Uterus (tissue), 4 donors: ENCODE measurements around the gene HIGD1C. TPM values are rescaled to one million over a fixed set of nuclear protein-coding genes. Genes with fewer than 3 reads are reported as not detected.
"Not testable (repeated sequence)": the region's sequence is repeated elsewhere in the genome, so short reads cannot be mapped to it uniquely, and the experiment has no call there.

Experiments used
- DNase-seq, 2 donors: peaks; one replicate each; pipeline ENCODE4 v3.0.0-alpha.2; 2019 to 2020
- H3K27ac ChIP-seq, 2 donors: fragments of 200-600 bp; sonication (generic); 1 replicate in 1 of 2; 2 replicates in 1 of 2; pipeline ENCODE4 v1.5.1; 2016 to 2018
- H3K27me3 ChIP-seq, 2 donors: fragments of 200-600 bp; sonication (generic); one replicate each; pipeline ENCODE4 v1.5.1; 2018 to 2019; ENCODE audit warnings: control low read depth in 1 of 2
- H3K36me3 ChIP-seq, 2 donors: fragments of 200-600 bp; sonication (generic); one replicate each; pipeline ENCODE4 v1.5.1; 2019; ENCODE audit warnings: control low read depth in 1 of 2
- H3K4me1 ChIP-seq, 2 donors: fragments of 200-600 bp; sonication (generic); one replicate each; pipeline ENCODE4 v1.5.1; 2018 to 2019; ENCODE audit warnings: control low read depth in 1 of 2
- H3K4me3 ChIP-seq, 2 donors: fragments of 200-600 bp; sonication (generic); 1 replicate in 1 of 2; 2 replicates in 1 of 2; pipeline ENCODE4 v1.5.1; 2018 to 2019; ENCODE audit warnings: mild to moderate bottlenecking in 1 of 2
- H3K9me3 ChIP-seq, 2 donors: fragments of 200-600 bp; sonication (generic); one replicate each; pipeline ENCODE4 v1.5.1; 2019; ENCODE audit warnings: control low read depth in 1 of 2
- POLR2A ChIP-seq, 2 donors: fragments of 450-650 bp; IDR thresholded peaks; one replicate each; pipeline ENCODE4 v1.6.1; 2016; ENCODE audit warnings: antibody characterized with exemption in 2 of 2, mild to moderate bottlenecking in 1 of 2, moderate library complexity in 1 of 2
- intact Hi-C: fragments of 100-400 bp; cut with DNase I; formaldehyde crosslinking; loops from one replicate; pipeline ENCODE4 v1.15.1; 2023; ENCODE audit warnings: low total_unique reads
- total RNA-seq, 4 donors: library from RNA; depleted of rRNA in 3 of 4; stranded (reverse); fragments of >200 nt in 3 of 4; gene quantifications; one replicate each; pipeline versions ENCODE4 v1.1.0 to v1.2.4, GENCODE V29; 2014 to 2023
- TF ChIP-seq, protein P1 (sequence below), 4 experiments: fragments of 200-600 bp in 2 of 4; fragments of 450-650 bp in 2 of 4; sonication (generic) in 2 of 4; IDR thresholded peaks; one replicate each; pipeline ENCODE4 v1.5.1; 2016 to 2019; ENCODE audit warnings: antibody characterized with exemption in 4 of 4, mild to moderate bottlenecking in 2 of 4, moderate library complexity in 1 of 4
- donor health status: DM: yes; HTN: yes; CAD: no.

The HIGD1C gene
- total RNA-seq, 4 donors from 2014 or later, result not detected

GRCh38 chr12:50953047-50953446 is 703 bp downstream of the HIGD1C start:
- Histone ChIP-seq H3K27ac (no peak overlapping the region), H3K4me1 (no peaks in the 10 kb centered on the region), H3K36me3 (no peaks in the 10 kb centered on the region), H3K4me3 (no peak overlapping the region), H3K27me3 (no peaks in the 10 kb centered on the region), H3K9me3 (no peaks in the 10 kb centered on the region)
- intact Hi-C loops, result no loop called here
- TF ChIP-seq, protein P1, sequence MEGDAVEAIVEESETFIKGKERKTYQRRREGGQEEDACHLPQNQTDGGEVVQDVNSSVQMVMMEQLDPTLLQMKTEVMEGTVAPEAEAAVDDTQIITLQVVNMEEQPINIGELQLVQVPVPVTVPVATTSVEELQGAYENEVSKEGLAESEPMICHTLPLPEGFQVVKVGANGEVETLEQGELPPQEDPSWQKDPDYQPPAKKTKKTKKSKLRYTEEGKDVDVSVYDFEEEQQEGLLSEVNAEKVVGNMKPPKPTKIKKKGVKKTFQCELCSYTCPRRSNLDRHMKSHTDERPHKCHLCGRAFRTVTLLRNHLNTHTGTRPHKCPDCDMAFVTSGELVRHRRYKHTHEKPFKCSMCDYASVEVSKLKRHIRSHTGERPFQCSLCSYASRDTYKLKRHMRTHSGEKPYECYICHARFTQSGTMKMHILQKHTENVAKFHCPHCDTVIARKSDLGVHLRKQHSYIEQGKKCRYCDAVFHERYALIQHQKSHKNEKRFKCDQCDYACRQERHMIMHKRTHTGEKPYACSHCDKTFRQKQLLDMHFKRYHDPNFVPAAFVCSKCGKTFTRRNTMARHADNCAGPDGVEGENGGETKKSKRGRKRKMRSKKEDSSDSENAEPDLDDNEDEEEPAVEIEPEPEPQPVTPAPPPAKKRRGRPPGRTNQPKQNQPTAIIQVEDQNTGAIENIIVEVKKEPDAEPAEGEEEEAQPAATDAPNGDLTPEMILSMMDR (IDR thresholded peaks at IDR 0.05), result no peak
- no peak for TF ChIP-seq POLR2A (IDR thresholded peaks at IDR 0.05)
- no peak for DNase-seq

GRCh38 chr12:50954789-50955188 is 2.4 kb downstream of the HIGD1C start:
- H3K4me1 ChIP-seq, H3K4me3 ChIP-seq, H3K36me3 ChIP-seq, H3K27ac ChIP-seq, H3K9me3 ChIP-seq, DNase-seq, intact Hi-C loops, H3K27me3 ChIP-seq: not testable (repeated sequence)

DNA sequence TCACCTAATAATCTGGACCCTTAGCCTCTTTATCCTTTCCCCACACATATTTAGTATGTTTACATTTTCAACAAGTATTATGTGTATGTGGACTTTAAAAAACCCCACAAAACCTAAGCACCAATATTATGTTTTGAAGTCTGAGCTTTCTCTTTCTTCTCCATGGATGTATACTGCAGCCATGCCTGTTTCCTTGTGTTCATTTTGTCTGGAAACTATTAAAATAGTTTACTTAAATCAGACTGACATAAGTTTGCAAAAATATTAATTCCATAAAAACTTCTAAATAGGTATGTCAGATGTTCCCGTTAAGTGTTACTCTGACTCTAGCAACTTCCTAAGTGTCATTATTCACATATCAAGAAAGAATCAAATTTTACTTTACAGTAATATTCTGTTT is 2.9 kb downstream of the HIGD1C start:
- no peaks in the 10 kb centered on the region for H3K9me3 ChIP-seq
- no peak overlapping the region for H3K4me3 ChIP-seq
- H3K27me3 ChIP-seq, result no peaks in the 10 kb centered on the region
- no peaks in the 10 kb centered on the region for H3K36me3 ChIP-seq
- no peak for DNase-seq
- no peak overlapping the region for H3K27ac ChIP-seq
- no peaks in the 10 kb centered on the region for H3K4me1 ChIP-seq
- intact Hi-C loops, result no loop called here
- TF ChIP-seq, protein P1 (IDR thresholded peaks at IDR 0.05), result no peak

DNA sequence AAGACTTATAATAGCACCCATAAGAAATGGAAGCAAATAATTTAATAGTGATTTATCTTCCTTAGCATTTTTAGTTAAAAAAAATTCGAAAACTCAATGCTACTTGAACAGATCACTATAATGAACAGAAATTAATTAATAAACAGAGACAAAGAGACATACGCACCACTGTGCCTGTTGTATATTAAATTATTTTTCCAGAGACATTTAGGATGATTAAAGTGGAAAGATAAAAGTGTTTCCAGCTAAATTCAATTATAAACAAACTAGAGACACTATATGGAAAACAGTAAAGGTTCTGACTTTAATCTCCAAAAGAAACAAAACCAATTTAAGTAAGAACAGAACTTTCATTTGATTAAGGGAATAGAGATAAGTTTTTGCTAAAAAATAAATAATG is 3.4 kb downstream of the HIGD1C start:
- H3K27ac ChIP-seq, result no peak overlapping the region
- no peak for DNase-seq
- H3K27me3 ChIP-seq, result no peaks in the 10 kb centered on the region
- intact Hi-C loops, result no loop called here
- H3K4me1 ChIP-seq, result no peaks in the 10 kb centered on the region
- H3K36me3 ChIP-seq, result no peaks in the 10 kb centered on the region
- H3K4me3 ChIP-seq, result no peak overlapping the region
- TF ChIP-seq, protein P1 (IDR thresholded peaks at IDR 0.05), result no peak
- no peak for TF ChIP-seq POLR2A (IDR thresholded peaks at IDR 0.05)
- H3K9me3 ChIP-seq, result no peaks in the 10 kb centered on the region

DNA sequence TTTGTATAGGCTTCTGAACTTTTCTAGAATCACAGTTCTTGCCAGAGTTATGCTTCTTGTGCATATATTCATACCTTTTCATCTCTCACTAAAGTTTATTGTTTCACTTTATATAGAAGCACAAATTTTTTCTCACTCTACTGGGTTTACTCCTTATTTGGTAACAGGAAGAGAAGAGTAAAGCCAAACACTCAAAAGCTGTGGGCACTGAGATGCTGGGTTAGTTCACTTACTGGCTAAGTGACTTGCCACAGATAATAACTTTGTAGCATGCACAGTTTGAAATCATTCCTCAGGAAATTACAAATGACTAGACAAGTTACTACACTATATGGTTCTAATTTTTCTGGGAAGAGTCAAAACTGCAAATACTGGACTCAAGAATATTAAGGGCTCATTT is 7.8 kb downstream of the HIGD1C start:
- no peaks in the 10 kb centered on the region for H3K27me3 ChIP-seq
- H3K27ac ChIP-seq, result no peak overlapping the region
- no peak for TF ChIP-seq POLR2A (IDR thresholded peaks at IDR 0.05)
- TF ChIP-seq, protein P1 (IDR thresholded peaks at IDR 0.05), result no peak
- no peaks in the 10 kb centered on the region for H3K36me3 ChIP-seq
- H3K4me3 ChIP-seq, result no peak overlapping the region
- H3K4me1 ChIP-seq, result no peaks in the 10 kb centered on the region
- intact Hi-C loops, result no loop called here
- DNase-seq, result no peak
- H3K9me3 ChIP-seq, result no peaks in the 10 kb centered on the region

DNA sequence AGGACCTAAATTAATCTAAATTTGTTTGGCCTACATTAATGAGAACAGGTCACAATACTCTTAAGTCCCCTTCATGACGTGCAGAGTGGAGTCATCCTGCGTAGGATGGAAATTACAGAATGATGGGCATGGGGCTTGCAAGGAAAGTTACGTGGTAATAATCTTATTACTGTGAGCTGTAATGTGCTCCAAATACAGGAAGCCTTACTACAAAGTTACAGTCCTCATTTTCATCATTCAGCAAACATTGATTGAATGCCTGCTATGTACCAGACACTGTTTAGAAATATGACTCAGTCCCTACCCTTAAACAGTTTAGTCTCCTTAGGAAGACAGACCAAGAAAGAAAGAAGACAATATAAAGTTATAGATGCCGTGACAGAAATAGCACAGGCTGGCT is 9.4 kb downstream of the HIGD1C start:
- Histone ChIP-seq H3K4me1 (no peaks in the 10 kb centered on the region), H3K36me3 (no peaks in the 10 kb centered on the region), H3K27ac (peak overlapping the region; percentile 33 to 34), H3K4me3 (no peak overlapping the region), H3K9me3 (no peaks in the 10 kb centered on the region), H3K27me3 (no peaks in the 10 kb centered on the region)
- TF ChIP-seq, protein P1 (IDR thresholded peaks at IDR 0.05), result no peak
- TF ChIP-seq POLR2A (IDR thresholded peaks at IDR 0.05), result no peak
- intact Hi-C loops, result no loop called here
- DNase-seq, result peak in 1 of 2 donors; percentile 34
